Measurements from ENCODE around the gene COA8. TPM values are rescaled to one million over a fixed set of nuclear protein-coding genes. Genes with fewer than 3 reads are reported as not detected.

COA8 gene
- total RNA-seq, 1 donor from 2014 or later: 45.2 TPM

DNA sequence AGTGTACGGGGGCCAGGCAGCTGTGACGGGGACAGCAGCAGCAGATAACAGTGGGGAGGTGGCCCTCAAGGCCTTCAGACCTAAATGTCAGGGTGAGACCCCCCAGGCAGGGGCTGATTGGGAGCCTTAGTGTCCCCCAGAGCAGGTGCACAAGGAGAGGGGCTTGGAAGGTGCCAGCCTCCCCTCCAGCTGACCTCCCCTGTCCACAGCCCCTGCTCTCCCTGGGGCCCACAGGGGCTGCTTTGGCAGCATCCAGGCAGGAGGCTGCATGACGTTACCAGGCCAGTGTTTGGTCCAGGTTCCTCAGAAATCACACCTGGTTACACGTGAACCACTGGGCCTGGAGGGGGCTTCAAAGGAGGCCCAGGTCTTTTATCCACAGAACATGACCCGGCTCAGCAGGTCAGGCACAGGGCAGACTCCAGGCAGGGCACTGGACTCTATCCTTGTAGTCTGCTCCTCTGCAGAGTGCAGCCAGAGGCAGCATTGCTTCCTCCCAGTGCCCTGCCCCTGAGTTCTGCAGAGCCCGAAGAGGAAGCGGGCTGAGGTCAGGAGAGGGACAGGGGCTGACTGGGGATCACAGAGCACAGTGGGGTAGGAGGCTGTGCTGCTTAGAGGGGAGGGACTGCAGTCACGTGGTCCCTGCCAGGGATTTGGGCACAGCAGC lies 36.4 kb upstream of the COA8 start:
- Mint-ChIP-seq H3K4me3 (ENCODE audit: unreplicated experiment) (no peak overlapping the region), H3K9me3 (ENCODE audit: unreplicated experiment) (no peaks in the 10 kb centered on the region), H3K27me3 (ENCODE audit: unreplicated experiment) (peaks cover 16% of the 10 kb centered on the region), H3K4me1 (ENCODE audit: unreplicated experiment) (peaks cover 12% of the 10 kb centered on the region), H3K27ac (ENCODE audit: unreplicated experiment) (no peak overlapping the region), H3K36me3 (ENCODE audit: low read depth, unreplicated experiment) (peaks cover 5% of the 10 kb centered on the region)
- DNase-seq (ENCODE audit: low spot score): no peak
- TF ChIP-seq, protein P1, sequence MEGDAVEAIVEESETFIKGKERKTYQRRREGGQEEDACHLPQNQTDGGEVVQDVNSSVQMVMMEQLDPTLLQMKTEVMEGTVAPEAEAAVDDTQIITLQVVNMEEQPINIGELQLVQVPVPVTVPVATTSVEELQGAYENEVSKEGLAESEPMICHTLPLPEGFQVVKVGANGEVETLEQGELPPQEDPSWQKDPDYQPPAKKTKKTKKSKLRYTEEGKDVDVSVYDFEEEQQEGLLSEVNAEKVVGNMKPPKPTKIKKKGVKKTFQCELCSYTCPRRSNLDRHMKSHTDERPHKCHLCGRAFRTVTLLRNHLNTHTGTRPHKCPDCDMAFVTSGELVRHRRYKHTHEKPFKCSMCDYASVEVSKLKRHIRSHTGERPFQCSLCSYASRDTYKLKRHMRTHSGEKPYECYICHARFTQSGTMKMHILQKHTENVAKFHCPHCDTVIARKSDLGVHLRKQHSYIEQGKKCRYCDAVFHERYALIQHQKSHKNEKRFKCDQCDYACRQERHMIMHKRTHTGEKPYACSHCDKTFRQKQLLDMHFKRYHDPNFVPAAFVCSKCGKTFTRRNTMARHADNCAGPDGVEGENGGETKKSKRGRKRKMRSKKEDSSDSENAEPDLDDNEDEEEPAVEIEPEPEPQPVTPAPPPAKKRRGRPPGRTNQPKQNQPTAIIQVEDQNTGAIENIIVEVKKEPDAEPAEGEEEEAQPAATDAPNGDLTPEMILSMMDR (IDR thresholded peaks at IDR 0.05; ENCODE audit: unreplicated experiment): no peak

DNA sequence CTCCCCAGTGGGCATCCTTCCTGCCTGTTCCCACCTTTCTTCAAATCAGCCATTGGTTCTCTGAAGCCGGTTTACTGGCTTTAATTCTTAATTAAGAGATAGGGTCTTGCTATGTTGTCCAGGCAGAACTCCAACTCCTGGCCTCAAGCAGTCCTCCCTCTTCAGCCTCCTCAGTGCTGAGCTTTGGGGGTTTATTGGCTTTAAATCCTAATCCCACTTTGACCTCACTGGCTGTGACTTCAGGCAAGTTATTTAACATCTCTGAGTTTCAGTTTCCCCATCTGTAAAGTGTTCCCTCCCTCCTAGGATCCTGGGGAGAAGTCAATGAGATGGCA lies 35.9 kb upstream of the COA8 start:
- Mint-ChIP-seq H3K27ac (ENCODE audit: unreplicated experiment) (no peak overlapping the region), H3K36me3 (ENCODE audit: low read depth, unreplicated experiment) (peaks cover 5% of the 10 kb centered on the region), H3K4me1 (ENCODE audit: unreplicated experiment) (peaks cover 12% of the 10 kb centered on the region), H3K4me3 (ENCODE audit: unreplicated experiment) (no peak overlapping the region), H3K27me3 (ENCODE audit: unreplicated experiment) (peaks cover 19% of the 10 kb centered on the region), H3K9me3 (ENCODE audit: unreplicated experiment) (no peaks in the 10 kb centered on the region)
- no peak for DNase-seq (ENCODE audit: low spot score)
- TF ChIP-seq, protein P1 (IDR thresholded peaks at IDR 0.05; ENCODE audit: unreplicated experiment): no peak

DNA sequence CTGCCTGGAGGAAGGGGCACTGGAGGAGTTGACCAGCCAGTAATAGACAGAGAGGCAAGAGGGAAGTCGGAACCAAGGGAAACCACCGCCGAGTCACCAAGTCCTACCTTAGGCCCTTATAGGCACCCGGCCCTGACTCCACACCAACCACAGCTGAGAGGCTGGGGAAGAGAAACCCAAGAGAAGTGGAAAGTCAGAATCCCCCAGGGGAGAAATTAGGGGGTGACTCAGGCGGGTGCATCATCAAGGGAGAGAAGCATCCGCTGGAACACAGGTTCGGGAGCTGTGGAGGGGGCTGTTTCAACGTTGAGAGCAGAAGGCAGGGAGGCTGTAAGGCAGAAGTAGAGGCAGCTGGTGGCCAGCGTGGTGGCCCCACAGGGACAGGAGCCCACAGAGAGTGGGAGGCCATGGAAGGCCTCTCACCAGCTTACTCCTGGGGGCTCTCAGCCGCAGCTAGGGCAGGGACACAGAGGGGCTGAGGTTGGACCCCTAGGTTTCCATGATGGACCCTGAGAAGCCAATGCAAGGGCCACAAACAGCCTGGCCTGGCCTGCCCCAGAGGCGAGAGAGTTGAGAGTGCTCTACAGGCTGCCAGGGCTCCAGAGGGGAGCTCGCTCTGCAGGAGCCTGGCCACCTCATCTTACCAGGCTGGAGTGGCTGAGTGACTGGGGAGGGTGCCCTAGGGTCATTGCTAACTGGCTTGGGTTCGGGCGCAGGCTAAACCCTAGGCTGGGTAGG lies 35.2 kb upstream of the COA8 start:
- peaks cover 19% of the 10 kb centered on the region for H3K27me3 Mint-ChIP-seq (ENCODE audit: unreplicated experiment)
- no peaks in the 10 kb centered on the region for H3K9me3 Mint-ChIP-seq (ENCODE audit: unreplicated experiment)
- no peak for DNase-seq (ENCODE audit: low spot score)
- no peak overlapping the region for H3K27ac Mint-ChIP-seq (ENCODE audit: unreplicated experiment)
- TF ChIP-seq, protein P1 (IDR thresholded peaks at IDR 0.05; ENCODE audit: unreplicated experiment): no peak
- H3K4me3 Mint-ChIP-seq (ENCODE audit: unreplicated experiment): peak overlapping the region; percentile 56
- peaks cover 5% of the 10 kb centered on the region for H3K36me3 Mint-ChIP-seq (ENCODE audit: low read depth, unreplicated experiment)
- H3K4me1 Mint-ChIP-seq (ENCODE audit: unreplicated experiment): peaks cover 12% of the 10 kb centered on the region

DNA sequence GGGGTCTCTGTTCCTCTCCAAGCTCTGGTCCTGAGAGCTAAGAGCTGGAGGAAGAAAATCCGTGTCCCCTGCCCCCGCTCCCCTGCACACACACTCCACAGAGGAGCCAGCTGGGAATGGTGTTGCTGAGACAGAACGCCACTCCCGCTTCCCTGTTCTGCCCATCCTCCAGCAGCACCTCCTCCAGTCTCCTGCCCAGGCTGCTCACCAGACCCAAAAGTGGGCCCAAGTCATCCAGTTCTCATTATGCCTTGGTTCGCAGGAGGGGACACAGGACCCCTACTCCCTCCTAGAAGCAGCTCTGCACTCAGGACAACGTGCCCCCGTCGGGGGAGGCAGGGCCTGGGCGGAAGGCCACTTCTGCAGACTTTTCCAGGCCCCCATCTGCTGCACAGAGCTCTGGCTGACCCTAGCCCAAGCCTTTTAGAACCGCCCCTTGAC lies 34.6 kb upstream of the COA8 start:
- H3K4me1 Mint-ChIP-seq (ENCODE audit: unreplicated experiment): peaks cover 12% of the 10 kb centered on the region
- H3K36me3 Mint-ChIP-seq (ENCODE audit: low read depth, unreplicated experiment): peaks cover 5% of the 10 kb centered on the region
- TF ChIP-seq, protein P1 (IDR thresholded peaks at IDR 0.05; ENCODE audit: unreplicated experiment): no peak
- no peaks in the 10 kb centered on the region for H3K9me3 Mint-ChIP-seq (ENCODE audit: unreplicated experiment)
- peaks cover 19% of the 10 kb centered on the region for H3K27me3 Mint-ChIP-seq (ENCODE audit: unreplicated experiment)
- H3K27ac Mint-ChIP-seq (ENCODE audit: unreplicated experiment): peak overlapping the region; percentile 42
- DNase-seq (ENCODE audit: low spot score): no peak
- H3K4me3 Mint-ChIP-seq (ENCODE audit: unreplicated experiment): peak overlapping the region; percentile 91
